B cell (primary cell): Measurements from ENCODE around the gene HDLBP.

Source experiments
- EZH2 ChIP-seq: IDR thresholded peaks from 2 replicates; pipeline ENCODE4 v1.6.1; 2012; ENCODE audit warnings: borderline replicate concordance, low read depth, mild to moderate bottlenecking, moderate library complexity, low read length; ENCODE audit not compliant: insufficient read depth, poor library complexity, severe bottlenecking
- TF ChIP-seq, protein P1 (sequence below): fragments of 200-600 bp; IDR thresholded peaks from one replicate; pipeline ENCODE4 v1.8.0; 2022; ENCODE audit warnings: antibody characterized with exemption, mild to moderate bottlenecking

DNA sequence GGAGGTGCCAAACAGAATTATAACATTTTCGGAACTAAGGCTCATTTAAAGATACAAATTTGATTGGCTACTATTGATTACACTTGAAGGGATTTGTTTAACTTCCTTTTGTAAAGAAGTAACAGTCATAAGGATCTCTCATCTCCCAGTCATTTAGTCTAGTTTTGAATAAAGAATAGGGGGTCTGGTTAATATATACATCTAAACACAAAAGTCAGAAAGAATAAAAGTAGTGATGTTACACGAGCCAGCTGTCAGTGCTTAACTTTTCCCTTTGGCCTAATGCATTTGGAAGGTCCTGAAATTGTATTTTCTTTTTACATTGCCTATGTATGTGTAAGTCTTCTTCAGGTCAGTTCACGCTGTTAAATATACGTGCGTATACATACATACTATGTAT is 8.3 kb upstream of the HDLBP start:
- no peak for TF ChIP-seq EZH2
- TF ChIP-seq, protein P1, sequence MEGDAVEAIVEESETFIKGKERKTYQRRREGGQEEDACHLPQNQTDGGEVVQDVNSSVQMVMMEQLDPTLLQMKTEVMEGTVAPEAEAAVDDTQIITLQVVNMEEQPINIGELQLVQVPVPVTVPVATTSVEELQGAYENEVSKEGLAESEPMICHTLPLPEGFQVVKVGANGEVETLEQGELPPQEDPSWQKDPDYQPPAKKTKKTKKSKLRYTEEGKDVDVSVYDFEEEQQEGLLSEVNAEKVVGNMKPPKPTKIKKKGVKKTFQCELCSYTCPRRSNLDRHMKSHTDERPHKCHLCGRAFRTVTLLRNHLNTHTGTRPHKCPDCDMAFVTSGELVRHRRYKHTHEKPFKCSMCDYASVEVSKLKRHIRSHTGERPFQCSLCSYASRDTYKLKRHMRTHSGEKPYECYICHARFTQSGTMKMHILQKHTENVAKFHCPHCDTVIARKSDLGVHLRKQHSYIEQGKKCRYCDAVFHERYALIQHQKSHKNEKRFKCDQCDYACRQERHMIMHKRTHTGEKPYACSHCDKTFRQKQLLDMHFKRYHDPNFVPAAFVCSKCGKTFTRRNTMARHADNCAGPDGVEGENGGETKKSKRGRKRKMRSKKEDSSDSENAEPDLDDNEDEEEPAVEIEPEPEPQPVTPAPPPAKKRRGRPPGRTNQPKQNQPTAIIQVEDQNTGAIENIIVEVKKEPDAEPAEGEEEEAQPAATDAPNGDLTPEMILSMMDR = no peak
